H1 (cell line): ENCODE data around the gene RGS6. TPM values are rescaled to one million over a fixed set of nuclear protein-coding genes. Genes with fewer than 3 reads are reported as not detected.

ENCODE experiments used
- CTCF ChIA-PET: fragments of 300-600 bp; sonication (Branson Sonifier 250); formaldehyde crosslinking; loops from one replicate; lab custom pipeline; 2021; ENCODE audit not compliant: partially characterized antibody; lab: Charles Lee
- POLR2A ChIA-PET: fragments of 300-600 bp; sonication (Branson Sonifier 250); formaldehyde crosslinking; loops from one replicate; lab custom pipeline; 2021; ENCODE audit warnings: inconsistent platforms; ENCODE audit not compliant: partially characterized antibody; lab: Charles Lee
- DNase-seq, 2 experiments: peaks; one replicate each; pipeline versions ENCODE4 v3.0.0 to v3.0.0-alpha.2; 2010 to 2022; ENCODE audit warnings: low spot score in 2 of 2, low read depth in 1 of 2, mixed read lengths in 1 of 2
- FAIRE-seq: peaks from 2 replicates; lab custom pipeline; 2011; peaks lifted over from hg19 to GRCh38; lab: Jason Lieb, UNC
- H2AFZ ChIP-seq: 2 replicates; pipeline ENCODE4 v1.8.1; 2012; ENCODE audit warnings: low read length, inconsistent platforms
- H2AK5ac ChIP-seq: 2 replicates; pipeline ENCODE4 v1.6.1; 2013; ENCODE audit warnings: low read depth, low read length
- H2BK120ac ChIP-seq: replicated peaks from 2 replicates; pipeline ENCODE3; 2013; ENCODE audit warnings: low read depth, low read length, inconsistent platforms
- H2BK12ac ChIP-seq: 2 replicates; pipeline ENCODE4 v1.6.1; 2013; ENCODE audit warnings: low read depth, low read length
- H2BK15ac ChIP-seq: 2 replicates; pipeline ENCODE4 v1.6.1; 2013; ENCODE audit warnings: low read length
- H2BK20ac ChIP-seq: 2 replicates; pipeline ENCODE4 v1.6.1; 2013; ENCODE audit warnings: low read length
- H2BK5ac ChIP-seq: 2 replicates; pipeline ENCODE4 v1.6.1; 2013; ENCODE audit warnings: low read depth, low read length
- H3K14ac ChIP-seq: 2 replicates; pipeline ENCODE4 v1.6.1; 2013; ENCODE audit warnings: inconsistent platforms; ENCODE audit not compliant: insufficient read length
- H3K18ac ChIP-seq: 2 replicates; pipeline ENCODE4 v1.6.1; 2013; ENCODE audit warnings: low read length; ENCODE audit errors: extremely low read depth
- H3K23ac ChIP-seq: 2 replicates; pipeline ENCODE4 v1.6.1; 2013; ENCODE audit warnings: inconsistent platforms; ENCODE audit not compliant: insufficient read length
- H3K23me2 ChIP-seq: 2 replicates; pipeline ENCODE4 v1.6.1; 2013; ENCODE audit warnings: low read depth, low read length
- H3K27ac ChIP-seq: 2 replicates; pipeline ENCODE4 v1.6.1; 2011; ENCODE audit warnings: low read depth, low read length, inconsistent platforms
- H3K27me3 ChIP-seq, 4 experiments: replicated peaks in 1 of 4; 1 replicate in 1 of 4; 2 replicates in 3 of 4; pipeline versions ENCODE4 v1.6.1 to v1.8.1; 2011 to 2013; ENCODE audit warnings: low read length in 3 of 4, mild to moderate bottlenecking in 3 of 4, inconsistent platforms in 2 of 4, mixed read lengths in 2 of 4, moderate library complexity in 1 of 4; ENCODE audit not compliant: control insufficient read depth in 3 of 4, insufficient read depth in 3 of 4; ENCODE audit errors: extremely low read depth in 1 of 4
- H3K36me3 ChIP-seq, 4 experiments: 2 replicates each; pipeline versions ENCODE4 v1.6.1 to v1.8.1; 2011 to 2013; ENCODE audit warnings: mild to moderate bottlenecking in 4 of 4, low read length in 3 of 4, moderate library complexity in 2 of 4, control low read depth in 1 of 4, inconsistent platforms in 1 of 4; ENCODE audit not compliant: insufficient read depth in 4 of 4, control insufficient read depth in 2 of 4
- H3K4ac ChIP-seq: replicated peaks from 2 replicates; pipeline ENCODE3; 2013; ENCODE audit warnings: low read length, low read depth, mixed read lengths, inconsistent platforms; ENCODE audit not compliant: insufficient read length
- H3K4me1 ChIP-seq, 4 experiments: replicated peaks in 1 of 4; 1 replicate in 1 of 4; 2 replicates in 3 of 4; pipeline versions ENCODE4 v1.6.1 to v1.8.1; 2011 to 2013; ENCODE audit warnings: low read length in 3 of 4, inconsistent platforms in 2 of 4, mixed read lengths in 1 of 4; ENCODE audit not compliant: insufficient read depth in 4 of 4, control insufficient read depth in 3 of 4
- H3K4me2 ChIP-seq, 2 experiments: 2 replicates each; pipeline versions ENCODE4 v1.6.1 to v1.8.1; 2011 to 2013; ENCODE audit warnings: low read depth in 2 of 2, low read length in 2 of 2, control low read depth in 1 of 2, inconsistent platforms in 1 of 2, mild to moderate bottlenecking in 1 of 2; ENCODE audit not compliant: insufficient read depth in 1 of 2
- H3K4me3 ChIP-seq, 4 experiments: fragments of 200-600, 300-600 bp in 1 of 4; sonication (generic), shearing (Covaris generic), sonication (Bioruptor Twin) in 1 of 4; 2 replicates each; pipeline versions ENCODE4 v1.5.1 to v1.8.1; 2011 to 2016; ENCODE audit warnings: low read length in 4 of 4, low read depth in 3 of 4, control low read depth in 2 of 4, inconsistent platforms in 2 of 4, mild to moderate bottlenecking in 2 of 4, mixed read lengths in 1 of 4, moderate library complexity in 1 of 4; ENCODE audit not compliant: insufficient read depth in 2 of 4; ENCODE audit errors: extremely low read depth in 1 of 4
- H3K56ac ChIP-seq: replicated peaks from 2 replicates; pipeline ENCODE3; 2013; ENCODE audit warnings: low read depth, mild to moderate bottlenecking, mixed read lengths, low read length, inconsistent platforms; ENCODE audit not compliant: insufficient read length
- H3K79me1 ChIP-seq: 2 replicates; pipeline ENCODE4 v1.6.1; 2013; ENCODE audit warnings: low read depth, low read length, control low read depth
- H3K79me2 ChIP-seq, 2 experiments: 2 replicates each; pipeline versions ENCODE4 v1.6.1 to v1.8.1; 2012 to 2013; ENCODE audit warnings: low read length in 2 of 2, mild to moderate bottlenecking in 2 of 2, inconsistent platforms in 1 of 2; ENCODE audit not compliant: insufficient read depth in 2 of 2, control insufficient read depth in 1 of 2
- H3K9ac ChIP-seq, 4 experiments: replicated peaks in 1 of 4; 1 replicate in 1 of 4; 2 replicates in 3 of 4; pipeline versions ENCODE4 v1.6.1 to v1.8.1; 2011 to 2013; ENCODE audit warnings: low read depth in 3 of 4, low read length in 3 of 4, control low read depth in 2 of 4, mild to moderate bottlenecking in 2 of 4, moderate library complexity in 2 of 4, inconsistent platforms in 1 of 4; ENCODE audit errors: extremely low read depth in 1 of 4
- H3K9me3 ChIP-seq, 2 experiments: 2 replicates each; pipeline versions ENCODE4 v1.6.1 to v1.8.1; 2012 to 2013; ENCODE audit warnings: mild to moderate bottlenecking in 2 of 2, moderate library complexity in 2 of 2, control low read depth in 1 of 2, inconsistent platforms in 1 of 2, low read depth in 1 of 2, low read length in 1 of 2, mixed read lengths in 1 of 2; ENCODE audit not compliant: insufficient read depth in 2 of 2
- H4K20me1 ChIP-seq, 2 experiments: replicated peaks in 1 of 2; 2 replicates each; pipeline versions ENCODE3 to v1.8.1; 2011 to 2013; ENCODE audit warnings: inconsistent platforms in 2 of 2, low read length in 2 of 2, mild to moderate bottlenecking in 1 of 2; ENCODE audit not compliant: insufficient read depth in 2 of 2, control insufficient read depth in 1 of 2
- H4K5ac ChIP-seq: 2 replicates; pipeline ENCODE4 v1.6.1; 2013; ENCODE audit warnings: low read length, low read depth, mixed read lengths, inconsistent platforms; ENCODE audit not compliant: insufficient read length
- H4K8ac ChIP-seq: 2 replicates; pipeline ENCODE4 v1.8.0; 2013; ENCODE audit warnings: mild to moderate bottlenecking, moderate library complexity, low read length, inconsistent platforms; ENCODE audit not compliant: insufficient read depth; ENCODE audit errors: extremely low read depth
- H4K91ac ChIP-seq: replicated peaks from 2 replicates; pipeline ENCODE3; 2013; ENCODE audit warnings: low read length, mixed read lengths, inconsistent platforms; ENCODE audit not compliant: insufficient read length
- ATF3 ChIP-seq: IDR thresholded peaks from 2 replicates; pipeline ENCODE4 v1.6.1; 2011; ENCODE audit warnings: low read depth, mild to moderate bottlenecking, low read length; ENCODE audit not compliant: insufficient read depth
- GABPA ChIP-seq: IDR thresholded peaks from 2 replicates; pipeline ENCODE4 v1.6.1; 2011; ENCODE audit warnings: mild to moderate bottlenecking, low read length, moderate library complexity, borderline replicate concordance; ENCODE audit not compliant: insufficient read depth
- NANOG ChIP-seq: IDR thresholded peaks from 2 replicates; pipeline ENCODE4 v1.6.1; 2011; ENCODE audit warnings: low read length, low read depth, mild to moderate bottlenecking, inconsistent platforms; ENCODE audit not compliant: insufficient read depth, poor library complexity, severe bottlenecking
- USF2 ChIP-seq: IDR thresholded peaks from 2 replicates; pipeline ENCODE4 v1.6.1; 2011; ENCODE audit warnings: low read length, improper control_type of control experiment
- WGBS, 2 experiments: shearing (Covaris generic) in 1 of 2; methylation state at CpG; one replicate each; pipeline versions ENCODE4 v1.1.6 to v1.1.7; 2013 to 2015; ENCODE audit warnings: low lambda C conversion rate in 2 of 2, mixed read lengths in 2 of 2, inconsistent platforms in 1 of 2, low coverage in 1 of 2, missing lambda C conversion rate in 1 of 2; ENCODE audit not compliant: insufficient replicate concordance in 2 of 2, insufficient coverage in 1 of 2, insufficient read length in 1 of 2; ENCODE audit errors: extremely low coverage in 1 of 2, missing lambda C conversion rate in 1 of 2; 5-methylcytosine and 5-hydroxymethylcytosine counted together
- polyA plus RNA-seq, 7 experiments: library from polyadenylated mRNA; depleted of rRNA in 3 of 7; stranded (reverse) in 5 of 7; unstranded in 2 of 7; fragments of >200 nt in 5 of 7; fragments of 200-250 nt in 2 of 7; gene quantifications; 1 replicate in 5 of 7; 2 replicates in 1 of 7; 4 replicates in 1 of 7; pipeline versions ENCODE4 v1.2.1 to v1.2.3, GENCODE V29; 2011 to 2013; ENCODE audit warnings: missing spikeins in 2 of 7, mixed read lengths in 2 of 7
- total RNA-seq: library from RNA; stranded (reverse); fragmentation: NEBNext Ultra II Directional; extraction: Animal tissue kit (Norgen Biotek cat#: 25700); gene quantifications from 2 replicates; pipeline ENCODE4 v1.2.1, GENCODE V29; 2021

RGS6 gene
- total and polyA plus RNA-seq, 2 of the 8 experiments (the other 6 are each of a cell fraction or from before 2014, with no cell fraction given): 0.26 to 1.1 TPM

GRCh38 chr14:72452774-72453173, 520.5 kb downstream of the RGS6 start:
- H3K27me3 ChIP-seq: no peaks in the 10 kb centered on the region
- no peak overlapping the region for H3K9ac ChIP-seq
- DNase-seq (no peak), FAIRE-seq (no peak)
- H3K14ac ChIP-seq: no peak overlapping the region
- no peak overlapping the region for H2BK120ac ChIP-seq
- H4K91ac ChIP-seq: no peak overlapping the region
- no peak overlapping the region for H2BK12ac ChIP-seq
- H2BK20ac ChIP-seq: no peak overlapping the region
- no peak overlapping the region for H3K23ac ChIP-seq
- H4K20me1 ChIP-seq: no peaks in the 10 kb centered on the region
- H4K8ac ChIP-seq: no peak overlapping the region
- H3K27ac ChIP-seq: no peak overlapping the region
- H2BK5ac ChIP-seq: no peak overlapping the region
- no peaks in the 10 kb centered on the region for H3K79me1 ChIP-seq
- no peak overlapping the region for H3K4me2 ChIP-seq
- H3K4me1 ChIP-seq: peaks cover 0 to 4% (median 0%) of the 10 kb centered on the region in 4 experiments; a peak in 1 of 7 replicates
- no peak overlapping the region for H3K4me3 ChIP-seq
- H3K18ac ChIP-seq: no peak overlapping the region
- WGBS, 2 experiments: 90% methylated on average over 5 of the region's 5 CpGs; no CpG with 5 or more reads in 1 of the 2 experiments
- H2AK5ac ChIP-seq: no peak overlapping the region
- no peak overlapping the region for H3K4ac ChIP-seq
- ChIA-PET POLR2A (no interaction called here), CTCF (interaction anchor here (1.6 kb wide), 1 partner anchor 452 kb away, joined by 7 read pairs; no protein-coding TSS in a partner anchor)
- H3K36me3 ChIP-seq: no peaks in the 10 kb centered on the region
- H4K5ac ChIP-seq: no peak overlapping the region
- no peak overlapping the region for H2AFZ ChIP-seq
- H3K79me2 ChIP-seq: no peaks in the 10 kb centered on the region
- H2BK15ac ChIP-seq: no peak overlapping the region
- H3K9me3 ChIP-seq: no peaks in the 10 kb centered on the region
- H3K23me2 ChIP-seq: no peaks in the 10 kb centered on the region; the same call in 1 of the 2 replicates
- H3K56ac ChIP-seq: no peak overlapping the region
- TF ChIP-seq ATF3 (no peak), NANOG (no peak), USF2 (no peak), GABPA (no peak)
